Esophagus muscularis mucosa (tissue), 4 donors: ENCODE data around the gene TBL3. TPM values are rescaled to one million over a fixed set of nuclear protein-coding genes. Genes with fewer than 3 reads are reported as not detected.
"Not testable (repeated sequence)": the region's sequence is repeated elsewhere in the genome, so short reads cannot be mapped to it uniquely, and the experiment has no call there.

ENCODE experiments used
- DNase-seq: peaks from one replicate; pipeline ENCODE4 v3.0.0-alpha.2; 2017; ENCODE audit errors: extremely low spot score
- H3K27ac ChIP-seq, 4 donors: fragments of 200-600 bp; sonication (generic); replicated peaks in 1 of 4; 1 replicate in 3 of 4; 2 replicates in 1 of 4; pipeline ENCODE4 v1.5.1; 2016 to 2019; ENCODE audit warnings: mild to moderate bottlenecking in 1 of 4
- H3K27me3 ChIP-seq, 4 donors: fragments of 200-600 bp; sonication (generic); one replicate each; pipeline versions ENCODE4 v1.5.1 to v1.6.0; 2016 to 2019
- H3K36me3 ChIP-seq, 4 donors: fragments of 200-600 bp; sonication (generic); one replicate each; pipeline ENCODE4 v1.5.1; 2016 to 2019
- H3K4me1 ChIP-seq, 4 donors: fragments of 200-600 bp; sonication (generic); one replicate each; pipeline ENCODE4 v1.5.1; 2016 to 2019
- H3K4me3 ChIP-seq, 4 donors: fragments of 200-600 bp; sonication (generic); 1 replicate in 2 of 4; 2 replicates in 2 of 4; pipeline ENCODE4 v1.5.1; 2016 to 2019; ENCODE audit warnings: mild to moderate bottlenecking in 4 of 4, moderate library complexity in 1 of 4
- H3K9me3 ChIP-seq, 4 donors: fragments of 200-600 bp; sonication (generic); 1 replicate in 3 of 4; 2 replicates in 1 of 4; pipeline ENCODE4 v1.5.1; 2016 to 2019
- EP300 ChIP-seq: sonication (generic); formaldehyde crosslinking; IDR thresholded peaks from one replicate; pipeline ENCODE4 v1.6.1; 2017; ENCODE audit warnings: antibody characterized with exemption
- POLR2A ChIP-seq: fragments of 450-650 bp; IDR thresholded peaks from one replicate; pipeline ENCODE4 v1.6.1; 2017; ENCODE audit warnings: antibody characterized with exemption, moderate library complexity, mild to moderate bottlenecking, low read depth
- POLR2AphosphoS5 ChIP-seq, 2 donors: sonication (generic); formaldehyde crosslinking; IDR thresholded peaks; one replicate each; pipeline ENCODE4 v1.6.1; 2017; ENCODE audit warnings: antibody characterized with exemption in 2 of 2
- WGBS: methylation state at CpG from one replicate; pipeline ENCODE4 v1.1.5; 2018; 5-methylcytosine and 5-hydroxymethylcytosine counted together
- intact Hi-C: fragments of 100-400 bp; cut with DNase I; formaldehyde crosslinking; loops from one replicate; pipeline ENCODE4 v1.15.1; 2023
- total RNA-seq, 4 donors: library from RNA; depleted of rRNA; stranded (reverse); fragments of >200 nt; gene quantifications; one replicate each; pipeline versions ENCODE4 v1.1.0 to v1.2.1, GENCODE V29; 2016
- TF ChIP-seq, protein P1 (sequence below), 3 experiments: fragments of 200-600 bp in 2 of 3; fragments of 450-650 bp in 1 of 3; sonication (generic) in 2 of 3; IDR thresholded peaks; one replicate each; pipeline ENCODE4 v1.5.1; 2017 to 2019; ENCODE audit warnings: antibody characterized with exemption in 3 of 3, mild to moderate bottlenecking in 2 of 3, moderate library complexity in 1 of 3

The TBL3 gene
- total RNA-seq, 4 donors from 2014 or later: 27.0 to 42.9 (median 36.9) TPM

DNA sequence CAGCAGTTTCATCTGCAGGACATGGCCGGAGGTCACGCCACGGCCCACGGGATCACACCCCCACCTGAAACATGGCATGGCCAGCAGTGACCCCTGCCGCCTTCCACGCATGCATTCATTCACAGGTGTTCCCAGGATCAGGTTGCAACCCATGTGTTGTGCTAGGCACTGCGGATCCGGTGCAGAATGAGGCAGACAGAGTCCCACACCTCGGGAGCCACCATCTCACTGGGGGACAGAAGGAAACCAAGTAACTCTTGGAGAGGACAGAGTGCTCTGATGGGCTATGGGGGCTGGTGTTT lies 24.5 kb upstream of the TBL3 start:
- TF ChIP-seq POLR2AphosphoS5 (IDR thresholded peaks at IDR 0.05) (no peak), EP300 (no peak), POLR2A (no peak)
- TF ChIP-seq, protein P1, sequence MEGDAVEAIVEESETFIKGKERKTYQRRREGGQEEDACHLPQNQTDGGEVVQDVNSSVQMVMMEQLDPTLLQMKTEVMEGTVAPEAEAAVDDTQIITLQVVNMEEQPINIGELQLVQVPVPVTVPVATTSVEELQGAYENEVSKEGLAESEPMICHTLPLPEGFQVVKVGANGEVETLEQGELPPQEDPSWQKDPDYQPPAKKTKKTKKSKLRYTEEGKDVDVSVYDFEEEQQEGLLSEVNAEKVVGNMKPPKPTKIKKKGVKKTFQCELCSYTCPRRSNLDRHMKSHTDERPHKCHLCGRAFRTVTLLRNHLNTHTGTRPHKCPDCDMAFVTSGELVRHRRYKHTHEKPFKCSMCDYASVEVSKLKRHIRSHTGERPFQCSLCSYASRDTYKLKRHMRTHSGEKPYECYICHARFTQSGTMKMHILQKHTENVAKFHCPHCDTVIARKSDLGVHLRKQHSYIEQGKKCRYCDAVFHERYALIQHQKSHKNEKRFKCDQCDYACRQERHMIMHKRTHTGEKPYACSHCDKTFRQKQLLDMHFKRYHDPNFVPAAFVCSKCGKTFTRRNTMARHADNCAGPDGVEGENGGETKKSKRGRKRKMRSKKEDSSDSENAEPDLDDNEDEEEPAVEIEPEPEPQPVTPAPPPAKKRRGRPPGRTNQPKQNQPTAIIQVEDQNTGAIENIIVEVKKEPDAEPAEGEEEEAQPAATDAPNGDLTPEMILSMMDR (IDR thresholded peaks at IDR 0.05): no peak
- 83% methylated on average over 4 of the region's 9 CpGs for WGBS
- DNase-seq: no peak
- H3K9me3 ChIP-seq: no peaks in the 10 kb centered on the region
- intact Hi-C loops: no loop called here
- H3K27me3 ChIP-seq: no peaks in the 10 kb centered on the region
- H3K4me3 ChIP-seq: no peak overlapping the region
- H3K27ac ChIP-seq: no peak overlapping the region
- H3K36me3 ChIP-seq: no peaks in the 10 kb centered on the region
- peaks cover 2 to 14% (median 11%) of the 10 kb centered on the region in 4 donors for H3K4me1 ChIP-seq

DNA sequence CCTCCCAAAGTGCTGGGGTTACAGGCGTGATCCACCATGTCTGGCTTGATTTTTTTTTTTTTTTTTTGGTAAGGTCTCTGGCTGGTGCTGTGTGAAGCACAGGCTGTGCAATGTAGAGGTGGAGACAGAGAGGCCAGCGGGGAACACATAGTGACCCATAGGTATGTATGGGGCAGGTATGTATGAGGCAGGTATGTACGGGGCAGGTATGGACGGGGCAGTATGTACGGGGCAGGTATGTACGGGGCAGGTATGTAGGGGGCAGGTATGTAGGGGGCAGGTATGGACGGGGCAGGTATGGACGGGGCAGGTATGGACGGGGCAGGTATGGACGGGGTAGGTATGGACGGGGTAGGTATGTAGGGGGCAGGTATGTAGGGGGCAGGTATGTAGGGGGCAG lies 22.3 kb upstream of the TBL3 start:
- 90% methylated on average over 11 of the region's 11 CpGs for WGBS
- intact Hi-C loops: no loop called here
- Histone ChIP-seq H3K36me3 (no peaks in the 10 kb centered on the region), H3K4me3 (no peak overlapping the region), H3K27me3 (no peaks in the 10 kb centered on the region), H3K27ac (no peak overlapping the region), H3K9me3 (no peaks in the 10 kb centered on the region), H3K4me1 (no peaks in the 10 kb centered on the region)
- TF ChIP-seq EP300 (no peak), POLR2A (no peak), POLR2AphosphoS5 (IDR thresholded peaks at IDR 0.05) (no peak)
- TF ChIP-seq, protein P1 (IDR thresholded peaks at IDR 0.05): no peak
- DNase-seq: no peak

DNA sequence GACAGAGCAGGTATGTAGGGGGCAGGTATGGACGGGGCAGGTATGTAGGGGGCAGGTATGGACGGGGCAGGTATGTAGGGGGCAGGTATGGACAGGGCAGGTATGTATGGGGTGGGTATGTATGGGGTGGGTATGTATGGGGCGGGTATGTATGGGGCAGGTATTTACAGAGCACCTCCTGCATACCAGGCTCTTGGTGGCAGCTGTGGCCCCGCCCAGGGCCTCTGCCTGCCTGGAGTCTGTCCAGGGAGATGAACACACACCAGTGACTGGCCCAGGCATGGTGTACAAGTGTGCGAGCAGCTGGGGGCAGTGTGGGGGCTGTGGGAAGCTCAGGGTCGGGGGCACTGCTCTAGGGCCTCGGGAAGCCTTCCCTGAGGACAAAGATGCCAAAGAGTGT lies 21.8 kb upstream of the TBL3 start:
- TF ChIP-seq POLR2A: no peak
- TF ChIP-seq POLR2AphosphoS5 (IDR thresholded peaks at IDR 0.05): no peak
- TF ChIP-seq EP300: no peak
- TF ChIP-seq, protein P1 (IDR thresholded peaks at IDR 0.05): no peak
- Histone ChIP-seq H3K4me3 (no peak overlapping the region), H3K27ac (no peak overlapping the region), H3K9me3 (no peaks in the 10 kb centered on the region), H3K4me1 (no peaks in the 10 kb centered on the region), H3K27me3 (no peaks in the 10 kb centered on the region), H3K36me3 (no peaks in the 10 kb centered on the region)
- 72% methylated on average over 7 of the region's 7 CpGs for WGBS
- DNase-seq: no peak
- intact Hi-C loops: no loop called here

DNA sequence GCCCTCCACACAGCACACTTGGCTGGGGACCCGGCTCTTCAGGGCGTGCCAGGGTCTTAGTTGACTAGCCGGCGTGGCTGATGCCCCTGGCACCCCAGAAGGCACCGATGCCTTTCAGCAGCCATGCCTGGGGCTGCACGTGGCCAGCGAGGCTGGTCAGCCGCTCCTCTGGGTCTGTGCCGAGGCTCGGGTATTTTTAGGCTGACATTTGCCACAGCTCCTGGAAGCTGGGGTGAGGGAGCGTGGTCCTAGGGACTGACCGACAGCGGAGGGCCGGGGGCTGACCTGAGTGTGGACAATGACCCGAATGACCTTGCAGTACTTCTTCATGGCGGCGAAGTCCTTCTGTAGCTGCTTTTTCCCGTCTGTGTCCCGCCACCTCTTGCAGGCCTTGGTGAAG lies 21.3 kb upstream of the TBL3 start:
- Histone ChIP-seq H3K9me3 (no peaks in the 10 kb centered on the region), H3K27me3 (no peaks in the 10 kb centered on the region), H3K4me1 (no peaks in the 10 kb centered on the region), H3K27ac (no peak overlapping the region), H3K4me3 (no peak overlapping the region), H3K36me3 (no peaks in the 10 kb centered on the region)
- intact Hi-C loops: no loop called here
- TF ChIP-seq POLR2AphosphoS5 (IDR thresholded peaks at IDR 0.05) (no peak), EP300 (no peak), POLR2A (no peak)
- TF ChIP-seq, protein P1 (IDR thresholded peaks at IDR 0.05): no peak
- 80% methylated on average over 1 of the region's 19 CpGs for WGBS
- no peak for DNase-seq

DNA sequence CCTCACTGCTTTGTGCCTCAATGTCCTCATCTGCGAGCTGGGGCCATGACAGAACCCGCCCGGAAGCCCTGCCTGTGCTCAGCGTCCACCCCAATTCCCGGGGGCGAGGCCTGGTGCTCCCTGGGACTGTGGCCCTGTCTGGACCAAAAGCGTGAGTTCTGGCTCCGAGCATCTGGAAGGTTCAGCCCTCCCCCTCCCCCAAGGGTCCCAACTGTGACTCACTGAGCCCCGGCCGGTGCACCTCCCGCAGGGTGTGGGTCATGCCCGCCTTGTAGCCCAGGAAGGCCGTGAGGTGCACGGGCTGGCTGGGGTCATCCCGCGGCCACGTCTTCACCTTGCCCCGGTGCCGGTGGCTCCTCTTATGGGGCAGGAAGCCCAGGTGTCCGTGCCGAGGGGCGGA lies 18.1 kb upstream of the TBL3 start:
- no peak for DNase-seq
- H3K4me3 ChIP-seq: no peak overlapping the region
- H3K9me3 ChIP-seq: no peaks in the 10 kb centered on the region
- 84% methylated on average over 10 of the region's 22 CpGs for WGBS
- intact Hi-C loops: no loop called here
- H3K27ac ChIP-seq: no peak overlapping the region
- no peak for TF ChIP-seq POLR2A
- no peak for TF ChIP-seq POLR2AphosphoS5 (IDR thresholded peaks at IDR 0.05)
- TF ChIP-seq EP300: no peak
- TF ChIP-seq, protein P1 (IDR thresholded peaks at IDR 0.05): no peak
- peaks cover under 1 to 7% (median 2%) of the 10 kb centered on the region in 4 donors for H3K4me1 ChIP-seq
- H3K36me3 ChIP-seq: no peaks in the 10 kb centered on the region
- no peaks in the 10 kb centered on the region for H3K27me3 ChIP-seq

DNA sequence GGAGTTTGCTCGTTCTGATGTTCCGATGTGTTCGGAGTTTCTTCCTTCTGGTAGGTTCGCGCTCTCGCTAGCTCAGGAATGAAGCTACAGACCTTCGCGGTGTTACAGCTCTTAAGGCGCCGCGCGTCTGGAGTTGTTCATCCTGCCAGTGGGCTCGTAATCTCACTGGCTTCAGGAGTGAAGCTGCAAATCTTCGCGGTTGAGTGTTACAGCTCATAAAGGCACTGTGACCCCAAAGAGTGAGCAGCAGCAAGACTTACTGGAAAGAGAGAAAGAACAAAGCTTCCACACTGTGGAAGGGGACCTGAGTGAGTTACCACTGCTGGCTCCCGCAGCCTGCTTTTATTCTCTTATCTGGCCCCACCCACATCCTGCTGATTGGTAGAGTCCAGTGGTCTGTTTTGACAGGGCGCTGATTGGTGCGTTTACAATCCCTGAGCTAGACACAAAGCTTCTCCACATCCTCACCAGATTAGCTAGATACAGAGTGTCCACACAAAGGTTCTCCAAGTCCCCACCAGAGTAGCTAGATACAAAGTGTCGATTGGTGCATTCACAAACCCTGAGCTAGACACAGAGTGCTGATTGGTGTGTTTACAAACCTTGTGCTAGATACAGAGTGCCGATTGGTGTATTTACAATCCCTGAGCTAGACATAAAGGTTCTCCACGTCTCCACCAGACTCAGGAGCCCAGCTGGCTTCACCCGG lies 14.3 kb upstream of the TBL3 start:
- H3K27me3 ChIP-seq, H3K4me3 ChIP-seq, DNase-seq, H3K9me3 ChIP-seq, intact Hi-C loops, H3K27ac ChIP-seq: not testable (repeated sequence)
- H3K36me3 ChIP-seq: peaks cover 15 to 20% (median 18%) of the 10 kb centered on the region in 4 donors
- H3K4me1 ChIP-seq: peaks cover 22 to 33% (median 24%) of the 10 kb centered on the region in 4 donors
- 89% methylated on average over 15 of the region's 22 CpGs for WGBS

DNA sequence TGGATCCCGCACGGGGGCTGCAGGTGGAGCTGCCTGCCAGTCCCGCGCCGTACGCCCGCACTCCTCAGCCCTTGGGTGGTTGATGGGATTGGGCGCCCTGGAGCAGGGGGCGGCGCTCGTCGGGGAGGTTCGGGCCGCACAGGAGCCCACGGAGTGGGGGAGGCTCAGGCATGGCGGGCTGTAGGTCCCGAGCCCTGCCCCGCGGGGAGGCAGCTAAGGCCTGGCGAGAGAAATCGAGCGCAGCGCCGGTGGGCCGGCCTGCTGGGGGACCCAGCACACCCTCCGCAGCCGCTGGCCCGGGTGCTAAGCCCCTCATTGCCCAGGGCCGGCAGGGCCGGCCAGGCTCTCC lies 13.7 kb upstream of the TBL3 start:
- H3K27me3 ChIP-seq, H3K4me3 ChIP-seq, H3K9me3 ChIP-seq, DNase-seq, intact Hi-C loops, H3K27ac ChIP-seq: not testable (repeated sequence)
- WGBS: no CpG with 5 or more reads among the region's 30 CpGs
- Histone ChIP-seq H3K4me1 (peaks cover 27 to 39% (median 28%) of the 10 kb centered on the region in 4 donors), H3K36me3 (peaks cover 21 to 25% (median 23%) of the 10 kb centered on the region in 4 donors)
